ENCODE data around the gene GPC5.
"Not testable (repeated sequence)": the region's sequence is repeated elsewhere in the genome, so short reads cannot be mapped to it uniquely, and the experiment has no call there.

Gene GPC5

GRCh38 chr13:91801772-91802171 lies 403.4 kb downstream of the GPC5 start:
- not testable (repeated sequence) for DNase-seq

- no peak for DNase-seq
Observed at GRCh38 chr13:91802957-91803356, 404.5 kb downstream of the GPC5 start.

- DNase-seq = no peak
Observed at GRCh38 chr13:91804724-91805123, 406.3 kb downstream of the GPC5 start.

- no peak for DNase-seq
Observed at GRCh38 chr13:91805605-91806004, 407.2 kb downstream of the GPC5 start.

GRCh38 chr13:91809161-91809560 lies 410.7 kb downstream of the GPC5 start:
- no peak for DNase-seq

- no peak for DNase-seq
Observed at GRCh38 chr13:91813253-91813652, 414.8 kb downstream of the GPC5 start.

GRCh38 chr13:91816263-91816807 lies 417.9 kb downstream of the GPC5 start:
- DNase-seq = no peak

GRCh38 chr13:91817250-91817649 lies 418.8 kb downstream of the GPC5 start:
- DNase-seq = no peak

GRCh38 chr13:91824416-91824815 lies 426.0 kb downstream of the GPC5 start:
- DNase-seq = no peak

- DNase-seq = no peak
Observed at GRCh38 chr13:91825516-91825915, 427.1 kb downstream of the GPC5 start.

- no peak for DNase-seq
Observed at GRCh38 chr13:91836553-91836952, 438.1 kb downstream of the GPC5 start.

GRCh38 chr13:91845612-91846011 lies 447.2 kb downstream of the GPC5 start:
- no peak for DNase-seq

GRCh38 chr13:91863699-91864098 lies 465.3 kb downstream of the GPC5 start:
- no peak for DNase-seq

- DNase-seq = no peak
Observed at GRCh38 chr13:91868351-91868750, 469.9 kb downstream of the GPC5 start.

- DNase-seq = no peak
Observed at GRCh38 chr13:91878491-91878890, 480.1 kb downstream of the GPC5 start.

- DNase-seq = no peak
Observed at GRCh38 chr13:91879360-91879759, 480.9 kb downstream of the GPC5 start.

- DNase-seq = no peak
Observed at GRCh38 chr13:91882918-91883317, 484.5 kb downstream of the GPC5 start.

GRCh38 chr13:91889641-91890040 lies 491.2 kb downstream of the GPC5 start:
- DNase-seq = no peak

- DNase-seq = no peak
Observed at GRCh38 chr13:91891141-91891540, 492.7 kb downstream of the GPC5 start.

GRCh38 chr13:91893040-91893439 lies 494.6 kb downstream of the GPC5 start:
- no peak for DNase-seq

GRCh38 chr13:91894316-91894715 lies 495.9 kb downstream of the GPC5 start:
- DNase-seq = no peak

- no peak for DNase-seq
Observed at GRCh38 chr13:91896547-91896946, 498.1 kb downstream of the GPC5 start.

GRCh38 chr13:91898986-91899385 lies 500.6 kb downstream of the GPC5 start:
- not testable (repeated sequence) for DNase-seq

- no peak for DNase-seq
Observed at GRCh38 chr13:91902291-91902690, 503.9 kb downstream of the GPC5 start.

- no peak for DNase-seq
Observed at GRCh38 chr13:91904005-91904404, 505.6 kb downstream of the GPC5 start.

GRCh38 chr13:91904597-91904996 lies 506.2 kb downstream of the GPC5 start:
- no peak for DNase-seq
